HCT116 (cell line): Measurements from ENCODE around the gene FAM193A. TPM values are rescaled to one million over a fixed set of nuclear protein-coding genes. Genes with fewer than 3 reads are reported as not detected.

ENCODE experiments used
- ATAC-seq: fragments of 200-7000 bp; cut with Tn5 transposase; 2 replicates; pipeline ENCODE4 v1.9.1; 2020; ENCODE audit warnings: mild to moderate bottlenecking, moderate library complexity
- BruUV-seq: library from RNA; stranded (reverse); fragments of 400-500 nt; replicated peaks from 2 replicates; lab custom pipeline; 2021; lab: Mats Ljungman, UMichigan
- CTCF ChIA-PET: fragments of 300-600 bp; sonication (Branson Sonifier 250); formaldehyde crosslinking; loops from one replicate; lab custom pipeline; 2021; ENCODE audit warnings: antibody characterized with exemption; lab: Charles Lee
- POLR2A ChIA-PET: fragments of 300-600, 350-600 bp; sonication (Branson Sonifier 250); formaldehyde crosslinking; loops from one replicate; lab custom pipeline; 2021; ENCODE audit warnings: antibody characterized with exemption; lab: Charles Lee
- RAD21 ChIA-PET, 2 experiments: fragments of 300-600 bp; sonication (Branson Sonifier 250); formaldehyde crosslinking; loops; one replicate each; lab custom pipeline; 2023; ENCODE audit warnings: low total read pairs in 2 of 2; ENCODE audit not compliant: uncharacterized antibody in 2 of 2, unreplicated experiment in 2 of 2, low non-redundant PET in 1 of 2; lab: Charles Lee
- DNase-seq: peaks from one replicate; pipeline ENCODE4 v3.0.0-alpha.2; 2010; ENCODE audit warnings: low read depth, low spot score
- H2AFZ ChIP-seq: fragments of 200-600 bp; shearing (Covaris generic), sonication (generic); 2 replicates; pipeline ENCODE4 v1.6.1; 2017; ENCODE audit warnings: low read depth, mixed run types, mixed read lengths, antibody characterized with exemption, low read length; ENCODE audit not compliant: poor library complexity, severe bottlenecking
- H3K27ac ChIP-seq: 2 replicates; pipeline ENCODE4 v1.5.1; 2012; ENCODE audit warnings: low read depth, low read length
- H3K27me3 ChIP-seq: fragments of 200-600 bp; sonication (generic); 2 replicates; pipeline ENCODE4 v1.6.1; 2016; ENCODE audit warnings: mixed run types, low read length, mixed read lengths; ENCODE audit not compliant: insufficient read depth
- H3K36me3 ChIP-seq, 2 experiments: fragments of 200-500 bp in 1 of 2; fragments of 200-600 bp in 1 of 2; sonication (Bioruptor generic) in 1 of 2; sonication (generic) in 1 of 2; 2 replicates each; pipeline versions ENCODE4 v1.5.1 to v1.6.1; 2014 to 2016; ENCODE audit warnings: low read length in 2 of 2, inconsistent platforms in 1 of 2, mixed read lengths in 1 of 2, mixed run types in 1 of 2; ENCODE audit not compliant: insufficient read depth in 2 of 2, control insufficient read depth in 1 of 2
- H3K4me1 ChIP-seq, 2 experiments: fragments of 200-600 bp in 1 of 2; sonication (generic) in 1 of 2; 2 replicates each; pipeline versions ENCODE4 v1.5.1 to v1.6.1; 2012 to 2017; ENCODE audit warnings: low read length in 2 of 2, inconsistent platforms in 1 of 2, mild to moderate bottlenecking in 1 of 2, mixed read lengths in 1 of 2, mixed run types in 1 of 2, moderate library complexity in 1 of 2; ENCODE audit not compliant: insufficient read depth in 2 of 2, control insufficient read depth in 1 of 2
- H3K4me2 ChIP-seq: fragments of 200-600 bp; sonication (generic); 2 replicates; pipeline ENCODE4 v1.6.1; 2017; ENCODE audit warnings: mixed run types, low read length, mixed read lengths
- H3K4me3 ChIP-seq, 2 experiments: fragments of 200-600 bp in 1 of 2; sonication (generic) in 1 of 2; replicated peaks in 1 of 2; 2 replicates each; pipeline ENCODE4 v1.5.1; 2011 to 2016; ENCODE audit warnings: low read length in 2 of 2, control low read depth in 1 of 2, low read depth in 1 of 2, mild to moderate bottlenecking in 1 of 2, mixed read lengths in 1 of 2, mixed run types in 1 of 2
- H3K79me2 ChIP-seq: fragments of 200-600 bp; sonication (generic); 2 replicates; pipeline ENCODE4 v1.6.1; 2017; ENCODE audit warnings: mild to moderate bottlenecking, mixed run types, low read length, moderate library complexity, mixed read lengths; ENCODE audit not compliant: insufficient read depth
- H3K9ac ChIP-seq: fragments of 200-600 bp; sonication (generic); 2 replicates; pipeline ENCODE4 v1.6.1; 2016; ENCODE audit warnings: low read length, mixed read lengths
- H3K9me2 ChIP-seq: fragments of 200-600 bp; sonication (generic), shearing (Covaris generic); 2 replicates; pipeline ENCODE4 v1.6.1; 2017; ENCODE audit warnings: mixed run types, mild to moderate bottlenecking, moderate library complexity; ENCODE audit not compliant: insufficient read depth
- H3K9me3 ChIP-seq, 2 experiments: fragments of 200-500 bp in 1 of 2; fragments of 200-600 bp in 1 of 2; sonication (Bioruptor generic) in 1 of 2; sonication (generic) in 1 of 2; 2 replicates each; pipeline ENCODE4 v1.6.1; 2014 to 2017; ENCODE audit warnings: low read length in 2 of 2, mixed read lengths in 2 of 2, inconsistent platforms in 1 of 2, low read depth in 1 of 2, mild to moderate bottlenecking in 1 of 2, mixed run types in 1 of 2, moderate library complexity in 1 of 2; ENCODE audit not compliant: control insufficient read depth in 1 of 2, insufficient read depth in 1 of 2
- H4K20me1 ChIP-seq: fragments of 200-600 bp; sonication (generic), shearing (Covaris generic); 2 replicates; pipeline ENCODE4 v1.6.1; 2017; ENCODE audit warnings: mixed run types, mild to moderate bottlenecking, moderate library complexity; ENCODE audit not compliant: insufficient read depth
- CEBPB ChIP-seq: IDR thresholded peaks from 2 replicates; pipeline ENCODE4 v1.6.1; 2012; ENCODE audit warnings: low read depth
- EGR1 ChIP-seq: IDR thresholded peaks from 2 replicates; pipeline ENCODE4 v1.6.1; 2012; ENCODE audit warnings: low read depth
- ELF1 ChIP-seq: IDR thresholded peaks from 2 replicates; pipeline ENCODE4 v1.6.1; 2012; ENCODE audit warnings: low read depth, borderline replicate concordance
- EZH2 ChIP-seq: fragments of 200-600 bp; sonication (generic); IDR thresholded peaks from 2 replicates; pipeline ENCODE4 v1.6.1; 2017; ENCODE audit warnings: antibody characterized with exemption, mixed run types
- EZH2phosphoT487 ChIP-seq: fragments of 200-600 bp; IDR thresholded peaks from 2 replicates; pipeline ENCODE4 v1.6.1; 2018; ENCODE audit warnings: antibody characterized with exemption, borderline replicate concordance
- JUND ChIP-seq: IDR thresholded peaks from 2 replicates; pipeline ENCODE4 v1.6.1; 2012
- POLR2A ChIP-seq: IDR thresholded peaks from 2 replicates; pipeline ENCODE4 v1.7.0; 2011; ENCODE audit warnings: borderline replicate concordance; ENCODE audit not compliant: insufficient read depth, insufficient read length; ENCODE audit errors: extremely low read depth
- RAD21 ChIP-seq: IDR thresholded peaks from 2 replicates; pipeline ENCODE4 v1.6.1; 2012; ENCODE audit warnings: low read depth, mild to moderate bottlenecking
- SIN3A ChIP-seq: IDR thresholded peaks from 2 replicates; pipeline ENCODE4 v1.6.1; 2012; ENCODE audit warnings: low read depth
- SP1 ChIP-seq: IDR thresholded peaks from 2 replicates; pipeline ENCODE4 v1.6.1; 2012; ENCODE audit warnings: low read depth
- YY1 ChIP-seq: IDR thresholded peaks from 2 replicates; pipeline ENCODE4 v1.6.1; 2011; ENCODE audit warnings: low read length, low read depth, moderate library complexity, mild to moderate bottlenecking; ENCODE audit not compliant: insufficient replicate concordance; ENCODE audit errors: extremely low read depth
- ZNF274 ChIP-seq: fragments of 200-500 bp; sonication (Bioruptor generic); IDR thresholded peaks from 2 replicates; pipeline ENCODE4 v1.6.1; 2014; ENCODE audit warnings: mild to moderate bottlenecking, low read depth, low read length, inconsistent platforms
- intact Hi-C: fragments of 100-400 bp; cut with micrococcal nuclease; formaldehyde crosslinking; loops from 2 replicates; pipeline ENCODE4 v1.10.0; 2022
- total RNA-seq: library from RNA; stranded (reverse); gene quantifications from one replicate; pipeline ENCODE4 v1.2.1, GENCODE V29; 2021; ENCODE audit not compliant: unreplicated experiment
- TF ChIP-seq, protein P1 (sequence below): IDR thresholded peaks from 2 replicates; pipeline ENCODE4 v1.6.1; 2011; ENCODE audit warnings: mild to moderate bottlenecking, low read length, moderate library complexity; ENCODE audit not compliant: insufficient replicate concordance; ENCODE audit errors: extremely low read depth
- TF ChIP-seq, protein P2 (sequence below), 3 experiments: fragments of 200-600 bp in 1 of 3; sonication (generic) in 1 of 3; IDR thresholded peaks in 2 of 3; conservative IDR thresholded peaks in 1 of 3; 2 replicates each; pipeline ENCODE4 v1.5.1; 2012 to 2017; ENCODE audit warnings: low read depth in 2 of 3, low read length in 2 of 3, antibody characterized with exemption in 1 of 3, borderline replicate concordance in 1 of 3, control low read depth in 1 of 3, mild to moderate bottlenecking in 1 of 3, mixed read lengths in 1 of 3, mixed run types in 1 of 3, moderate library complexity in 1 of 3; ENCODE audit not compliant: insufficient read depth in 1 of 3
- TF ChIP-seq, protein P3 (sequence below): IDR thresholded peaks from 2 replicates; pipeline ENCODE4 v1.6.1; 2012

The FAM193A gene
- total RNA-seq, 1 experiment from 2014 or later = 15.7 TPM

DNA sequence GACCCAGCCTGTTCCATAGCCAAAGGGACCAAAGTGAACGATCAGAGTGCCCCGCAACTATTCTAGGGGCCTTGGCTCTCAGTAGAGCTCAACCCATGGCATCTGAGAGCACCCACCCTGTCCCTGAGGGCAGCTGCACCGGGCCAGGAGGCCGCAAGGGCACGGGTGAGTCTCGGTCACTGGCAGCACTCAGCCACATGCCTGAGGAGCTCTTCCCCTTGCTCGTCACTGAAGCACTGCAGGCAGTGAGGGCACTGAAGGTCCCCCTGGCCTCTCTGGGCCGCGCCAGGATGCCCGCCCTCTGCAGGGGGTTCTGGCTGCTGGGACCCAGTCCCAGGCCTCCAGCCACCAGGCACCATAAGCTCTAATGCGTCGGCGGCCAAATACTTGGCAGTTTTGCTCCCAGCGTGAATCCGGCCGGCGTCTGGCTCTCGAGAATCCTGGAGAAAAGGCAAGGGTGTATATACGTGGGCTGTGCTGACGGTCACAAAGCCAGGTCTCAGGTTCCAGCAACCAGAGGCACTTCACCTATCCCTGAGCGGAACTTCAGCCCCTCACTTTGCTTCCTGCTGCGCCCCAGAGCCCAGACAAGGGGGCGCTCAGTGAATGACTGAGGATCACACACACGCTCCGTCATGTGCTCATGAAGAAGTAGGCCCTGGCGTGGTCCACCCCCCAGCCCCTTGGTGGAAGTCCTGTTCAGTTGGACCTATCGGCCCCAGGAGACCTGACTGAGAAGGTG is 205.8 kb downstream of the FAM193A start:
- Histone ChIP-seq H3K4me3 (no peak overlapping the region), H3K4me2 (no peak overlapping the region), H3K36me3 (peaks cover 23 to 29% of the 10 kb centered on the region in 2 experiments), H3K27me3 (no peaks in the 10 kb centered on the region), H3K4me1 (no peaks in the 10 kb centered on the region), H3K9ac (no peak overlapping the region), H3K79me2 (no peaks in the 10 kb centered on the region), H3K27ac (no peak overlapping the region), H4K20me1 (no peaks in the 10 kb centered on the region), H3K9me2 (no peaks in the 10 kb centered on the region), H2AFZ (no peak overlapping the region), H3K9me3 (no peaks in the 10 kb centered on the region)
- TF ChIP-seq YY1 (no peak), SIN3A (no peak), EZH2 (no peak), CEBPB (no peak), EZH2phosphoT487 (no peak)
- no peak for DNase-seq
- CTCF ChIA-PET = no interaction called here
- no peak for ATAC-seq
- POLR2A ChIA-PET = no interaction called here
- intact Hi-C loops = no loop called here
- RAD21 ChIA-PET = no interaction called here
- no TSS peak for BruUV-seq

DNA sequence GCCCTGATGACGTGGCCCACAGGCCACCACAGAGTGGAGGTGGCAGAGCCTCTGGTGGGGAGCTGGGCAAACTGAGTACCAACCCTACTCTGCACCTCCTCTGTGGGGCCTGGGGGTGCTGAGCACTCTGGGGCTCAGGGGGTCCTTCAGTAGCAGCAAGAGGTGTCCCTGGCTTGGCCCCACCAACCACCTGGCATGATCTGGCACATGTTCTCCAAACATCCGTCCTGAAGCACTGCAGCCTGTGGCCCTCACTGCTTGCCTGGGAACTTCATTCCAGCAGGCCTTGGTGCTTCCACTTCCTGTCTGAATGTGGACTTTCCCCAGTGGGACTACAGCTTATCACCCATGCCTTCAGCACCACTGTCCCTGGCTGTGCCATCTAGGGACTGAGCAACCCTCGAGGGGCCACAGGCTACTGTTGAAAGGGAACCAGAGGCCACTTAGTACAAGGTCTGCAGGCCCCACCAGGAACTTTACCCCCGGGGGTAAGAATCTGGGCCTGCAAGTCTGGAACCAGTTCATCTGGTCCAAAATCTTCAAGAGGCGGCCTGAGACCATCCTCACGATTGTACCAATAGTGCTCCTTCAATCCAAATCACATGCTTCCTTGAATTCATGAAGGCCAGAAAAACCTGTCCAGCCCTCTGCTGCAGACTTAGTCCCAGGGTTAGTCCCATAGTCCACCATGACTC is 206.5 kb downstream of the FAM193A start:
- intact Hi-C loops = no loop called here
- CTCF ChIA-PET = no interaction called here
- DNase-seq = no peak
- TF ChIP-seq EZH2 = no peak
- no peak for TF ChIP-seq EGR1
- TF ChIP-seq, protein P1, sequence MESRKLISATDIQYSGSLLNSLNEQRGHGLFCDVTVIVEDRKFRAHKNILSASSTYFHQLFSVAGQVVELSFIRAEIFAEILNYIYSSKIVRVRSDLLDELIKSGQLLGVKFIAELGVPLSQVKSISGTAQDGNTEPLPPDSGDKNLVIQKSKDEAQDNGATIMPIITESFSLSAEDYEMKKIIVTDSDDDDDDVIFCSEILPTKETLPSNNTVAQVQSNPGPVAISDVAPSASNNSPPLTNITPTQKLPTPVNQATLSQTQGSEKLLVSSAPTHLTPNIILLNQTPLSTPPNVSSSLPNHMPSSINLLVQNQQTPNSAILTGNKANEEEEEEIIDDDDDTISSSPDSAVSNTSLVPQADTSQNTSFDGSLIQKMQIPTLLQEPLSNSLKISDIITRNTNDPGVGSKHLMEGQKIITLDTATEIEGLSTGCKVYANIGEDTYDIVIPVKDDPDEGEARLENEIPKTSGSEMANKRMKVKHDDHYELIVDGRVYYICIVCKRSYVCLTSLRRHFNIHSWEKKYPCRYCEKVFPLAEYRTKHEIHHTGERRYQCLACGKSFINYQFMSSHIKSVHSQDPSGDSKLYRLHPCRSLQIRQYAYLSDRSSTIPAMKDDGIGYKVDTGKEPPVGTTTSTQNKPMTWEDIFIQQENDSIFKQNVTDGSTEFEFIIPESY = no peak
- TF ChIP-seq POLR2A = no peak
- TF ChIP-seq SP1 = no peak
- no peak for TF ChIP-seq RAD21
- no peak for TF ChIP-seq EZH2phosphoT487
- no peak for TF ChIP-seq ZNF274
- TF ChIP-seq JUND = no peak
- TF ChIP-seq, protein P2, sequence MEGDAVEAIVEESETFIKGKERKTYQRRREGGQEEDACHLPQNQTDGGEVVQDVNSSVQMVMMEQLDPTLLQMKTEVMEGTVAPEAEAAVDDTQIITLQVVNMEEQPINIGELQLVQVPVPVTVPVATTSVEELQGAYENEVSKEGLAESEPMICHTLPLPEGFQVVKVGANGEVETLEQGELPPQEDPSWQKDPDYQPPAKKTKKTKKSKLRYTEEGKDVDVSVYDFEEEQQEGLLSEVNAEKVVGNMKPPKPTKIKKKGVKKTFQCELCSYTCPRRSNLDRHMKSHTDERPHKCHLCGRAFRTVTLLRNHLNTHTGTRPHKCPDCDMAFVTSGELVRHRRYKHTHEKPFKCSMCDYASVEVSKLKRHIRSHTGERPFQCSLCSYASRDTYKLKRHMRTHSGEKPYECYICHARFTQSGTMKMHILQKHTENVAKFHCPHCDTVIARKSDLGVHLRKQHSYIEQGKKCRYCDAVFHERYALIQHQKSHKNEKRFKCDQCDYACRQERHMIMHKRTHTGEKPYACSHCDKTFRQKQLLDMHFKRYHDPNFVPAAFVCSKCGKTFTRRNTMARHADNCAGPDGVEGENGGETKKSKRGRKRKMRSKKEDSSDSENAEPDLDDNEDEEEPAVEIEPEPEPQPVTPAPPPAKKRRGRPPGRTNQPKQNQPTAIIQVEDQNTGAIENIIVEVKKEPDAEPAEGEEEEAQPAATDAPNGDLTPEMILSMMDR (IDR thresholded peaks at IDR 0.05 in 2 of 3, conservative IDR thresholded peaks at IDR 0.05 in 1 of 3; ENCODE audit: borderline replicate concordance in 1 of 3, insufficient read depth in 1 of 3, low read depth in 2 of 3, low read length in 2 of 3) = no peak
- no peak for TF ChIP-seq YY1
- TF ChIP-seq, protein P3, sequence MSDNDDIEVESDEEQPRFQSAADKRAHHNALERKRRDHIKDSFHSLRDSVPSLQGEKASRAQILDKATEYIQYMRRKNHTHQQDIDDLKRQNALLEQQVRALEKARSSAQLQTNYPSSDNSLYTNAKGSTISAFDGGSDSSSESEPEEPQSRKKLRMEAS = no peak
- TF ChIP-seq ELF1 = no peak

More for the DNA sequence above, 206.5 kb downstream of the FAM193A start:
- H3K9me2 ChIP-seq = no peaks in the 10 kb centered on the region
- H3K4me3 ChIP-seq = no peak overlapping the region
- H4K20me1 ChIP-seq = no peaks in the 10 kb centered on the region
- H3K9me3 ChIP-seq = no peaks in the 10 kb centered on the region
- no peak overlapping the region for H2AFZ ChIP-seq
- ChIA-PET RAD21 (no interaction called here), POLR2A (no interaction called here)
- no peaks in the 10 kb centered on the region for H3K27me3 ChIP-seq
- H3K4me2 ChIP-seq = no peak overlapping the region
- no peak for ATAC-seq
- H3K36me3 ChIP-seq = peaks cover 26 to 35% of the 10 kb centered on the region in 2 experiments
- BruUV-seq = no TSS peak
- H3K79me2 ChIP-seq = no peaks in the 10 kb centered on the region
- no peaks in the 10 kb centered on the region for H3K4me1 ChIP-seq
- no peak overlapping the region for H3K9ac ChIP-seq
- H3K27ac ChIP-seq = no peak overlapping the region
